GM18861 (cell line): Measurements from ENCODE around the gene SND1.

Source experiments
- ATAC-seq: cut with Tn5 transposase; IDR thresholded peaks from one replicate; pipeline ENCODE4 v1.9.1; 2021; ENCODE audit not compliant: unreplicated experiment

Gene SND1

GRCh38 chr7:128059143-128059988 lies 407.4 kb downstream of the SND1 start:
- no peak for ATAC-seq

- no peak for ATAC-seq
These were observed 408.0 kb downstream of the SND1 start for GRCh38 chr7:128060018-128060417.

GRCh38 chr7:128063088-128063487 lies 411.1 kb downstream of the SND1 start:
- no peak for ATAC-seq

GRCh38 chr7:128065872-128066271 lies 413.9 kb downstream of the SND1 start:
- no peak for ATAC-seq

GRCh38 chr7:128066395-128066794 lies 414.4 kb downstream of the SND1 start:
- no peak for ATAC-seq

GRCh38 chr7:128066858-128067257 lies 414.9 kb downstream of the SND1 start:
- no peak for ATAC-seq

- ATAC-seq = no peak
These were observed 416.0 kb downstream of the SND1 start for GRCh38 chr7:128067983-128068382.

GRCh38 chr7:128068785-128069184 lies 416.8 kb downstream of the SND1 start:
- ATAC-seq = no peak

- no peak for ATAC-seq
These were observed 417.7 kb downstream of the SND1 start for GRCh38 chr7:128069373-128070364.

- ATAC-seq = no peak
These were observed 419.4 kb downstream of the SND1 start for GRCh38 chr7:128071376-128071775.

- no peak for ATAC-seq
These were observed 419.8 kb downstream of the SND1 start for GRCh38 chr7:128071801-128072200.

GRCh38 chr7:128073671-128074310 lies 421.8 kb downstream of the SND1 start:
- no peak for ATAC-seq

GRCh38 chr7:128074336-128074735 lies 422.3 kb downstream of the SND1 start:
- no peak for ATAC-seq

- ATAC-seq = no peak
These were observed 422.7 kb downstream of the SND1 start for GRCh38 chr7:128074736-128075135.

GRCh38 chr7:128075242-128076095 lies 423.5 kb downstream of the SND1 start:
- ATAC-seq = no peak

GRCh38 chr7:128076196-128076795 lies 424.3 kb downstream of the SND1 start:
- ATAC-seq = no peak

- no peak for ATAC-seq
These were observed 424.8 kb downstream of the SND1 start for GRCh38 chr7:128076796-128077271.

- no peak for ATAC-seq
These were observed 426.3 kb downstream of the SND1 start for GRCh38 chr7:128078309-128078708.

GRCh38 chr7:128080169-128080568 lies 428.2 kb downstream of the SND1 start:
- ATAC-seq = no peak

GRCh38 chr7:128081351-128081750 lies 429.4 kb downstream of the SND1 start:
- no peak for ATAC-seq
